SK-N-SH treated with all-trans-retinoic acid at 6 μM for 48 hours (cell line): ENCODE results near the gene RLN3.

Experiments used
- ATAC-seq: fragments of 200-7000 bp; cut with Tn5 transposase; 3 replicates; pipeline ENCODE4 v1.9.1; 2020; ENCODE audit warnings: mild to moderate bottlenecking, moderate library complexity
- ARNTL ChIP-seq: fragments of 450-650 bp; formaldehyde crosslinking; IDR thresholded peaks from 2 replicates; pipeline ENCODE4 v1.5.0; 2020; ENCODE audit warnings: low read depth, mild to moderate bottlenecking, moderate library complexity, borderline replicate concordance
- BACH2 ChIP-seq: fragments of 250-450 bp; sonication (Bioruptor Pico); IDR thresholded peaks from 2 replicates; pipeline ENCODE4 v1.9.0; 2021; ENCODE audit warnings: mild to moderate bottlenecking, borderline replicate concordance
- CREB5 ChIP-seq: fragments of 250-450 bp; sonication (Bioruptor Pico); IDR thresholded peaks from 2 replicates; pipeline ENCODE4 v1.5.1; 2020; ENCODE audit warnings: low read depth, mild to moderate bottlenecking, moderate library complexity
- CSDC2 ChIP-seq: fragments of 250-450 bp; sonication (Bioruptor Pico); IDR thresholded peaks from 2 replicates; pipeline ENCODE4 v1.5.0; 2020; ENCODE audit warnings: mild to moderate bottlenecking, moderate library complexity
- CSRNP3 ChIP-seq: fragments of 250-450 bp; sonication (Bioruptor Pico); IDR thresholded peaks from 2 replicates; pipeline ENCODE4 v1.5.1; 2021; ENCODE audit warnings: mild to moderate bottlenecking, moderate library complexity
- GLIS3 ChIP-seq: fragments of 250-450 bp; sonication (Bioruptor Pico); IDR thresholded peaks from 2 replicates; pipeline ENCODE4 v1.5.0; 2020; ENCODE audit warnings: mild to moderate bottlenecking, moderate library complexity
- ISL1 ChIP-seq: fragments of 250-450 bp; sonication (Bioruptor Pico); IDR thresholded peaks from 2 replicates; pipeline ENCODE4 v2.1.2; 2022; ENCODE audit warnings: mild to moderate bottlenecking, moderate library complexity
- OSR1 ChIP-seq: fragments of 250-450 bp; sonication (Bioruptor Pico); IDR thresholded peaks from 2 replicates; pipeline ENCODE4 v1.8.0; 2022; ENCODE audit warnings: moderate library complexity, mild to moderate bottlenecking, inconsistent platforms
- PATZ1 ChIP-seq: fragments of 250-450 bp; sonication (Bioruptor Pico); IDR thresholded peaks from 2 replicates; pipeline ENCODE4 v1.8.0; 2020; ENCODE audit warnings: mild to moderate bottlenecking, moderate library complexity, borderline replicate concordance
- POU6F1 ChIP-seq: fragments of 250-450 bp; sonication (Bioruptor Pico); IDR thresholded peaks from 2 replicates; pipeline ENCODE4 v1.8.0; 2021; ENCODE audit warnings: low read depth, mild to moderate bottlenecking, moderate library complexity, borderline replicate concordance
- PPARA ChIP-seq: fragments of 250-450 bp; sonication (Bioruptor Pico); IDR thresholded peaks from 2 replicates; pipeline ENCODE4 v1.5.0; 2020; ENCODE audit warnings: mild to moderate bottlenecking, borderline replicate concordance
- RARB ChIP-seq: fragments of 250-450 bp; sonication (Bioruptor Pico); IDR thresholded peaks from 2 replicates; pipeline ENCODE4 v1.8.0; 2021; ENCODE audit warnings: mild to moderate bottlenecking, moderate library complexity
- TCF4 ChIP-seq: fragments of 250-450 bp; sonication (Bioruptor Pico); IDR thresholded peaks from 2 replicates; pipeline ENCODE4 v1.8.0; 2021; ENCODE audit warnings: mild to moderate bottlenecking, moderate library complexity, borderline replicate concordance
- ZC3H10 ChIP-seq: fragments of 250-450 bp; sonication (Bioruptor Pico); IDR thresholded peaks from 2 replicates; pipeline ENCODE4 v1.5.1; 2021; ENCODE audit warnings: mild to moderate bottlenecking, moderate library complexity
- ZFP3 ChIP-seq: fragments of 250-450 bp; sonication (Bioruptor Pico); IDR thresholded peaks from 2 replicates; pipeline ENCODE4 v1.5.0; 2020; ENCODE audit warnings: mild to moderate bottlenecking, moderate library complexity
- ZNF565 ChIP-seq: fragments of 450-650 bp; formaldehyde crosslinking; conservative IDR thresholded peaks from 2 replicates; pipeline ENCODE4 v1.5.0; 2020; ENCODE audit warnings: low read depth, mild to moderate bottlenecking, moderate library complexity
- ZNF70 ChIP-seq: fragments of 450-650 bp; formaldehyde crosslinking; IDR thresholded peaks from 2 replicates; pipeline ENCODE4 v1.5.0; 2020; ENCODE audit warnings: mild to moderate bottlenecking, moderate library complexity
- ZNF8 ChIP-seq: fragments of 450-650 bp; formaldehyde crosslinking; IDR thresholded peaks from 2 replicates; pipeline ENCODE4 v1.5.0; 2020; ENCODE audit warnings: mild to moderate bottlenecking, moderate library complexity

RLN3 gene

GRCh38 chr19:14059093-14059480 is 31.1 kb downstream of the RLN3 start:
- TF ChIP-seq BACH2 (CRISPR knock-in tag) = no peak
- peak; percentile 24; the same call in 1 of the 3 replicates for ATAC-seq

GRCh38 chr19:14059652-14060155 is 31.8 kb downstream of the RLN3 start:
- TF ChIP-seq ZNF565 = no peak
- TF ChIP-seq TCF4 (CRISPR knock-in tag) = no peak

GRCh38 chr19:14061081-14061749 is 33.3 kb downstream of the RLN3 start:
- TF ChIP-seq CSDC2 (CRISPR knock-in tag) (no peak), PATZ1 (CRISPR knock-in tag) (no peak), OSR1 (CRISPR knock-in tag) (no peak), ISL1 (CRISPR knock-in tag) (no peak), RARB (no peak), ZC3H10 (CRISPR knock-in tag) (no peak), ZNF565 (no peak), POU6F1 (CRISPR knock-in tag) (no peak), GLIS3 (CRISPR knock-in tag) (no peak), CREB5 (CRISPR knock-in tag) (no peak), ZNF8 (CRISPR knock-in tag) (no peak), ZFP3 (CRISPR knock-in tag) (no peak), BACH2 (CRISPR knock-in tag) (no peak)
- ATAC-seq = no peak

More at GRCh38 chr19:14059652-14060155, 31.8 kb downstream of the RLN3 start:
- ATAC-seq = no peak

- no peak for ATAC-seq
Measured at GRCh38 chr19:14061751-14062557, 34.0 kb downstream of the RLN3 start, which contains the start of gene PALM3. TSS of gene PALM3 (minus strand) at chr19:14062076. CDS start at chr19:14061980, 96 bp downstream.

GRCh38 chr19:14062558-14062855 is 34.6 kb downstream of the RLN3 start:
- no peak for TF ChIP-seq POU6F1 (CRISPR knock-in tag)
- ATAC-seq = no peak

More at GRCh38 chr19:14061751-14062557, 34.0 kb downstream of the RLN3 start, which contains the start of gene PALM3:
- TF ChIP-seq PPARA (no peak), CSRNP3 (CRISPR knock-in tag) (no peak), ISL1 (CRISPR knock-in tag) (no peak), ZNF70 (CRISPR knock-in tag) (no peak), OSR1 (CRISPR knock-in tag) (no peak), ARNTL (CRISPR knock-in tag) (no peak), BACH2 (CRISPR knock-in tag) (no peak)
- TF ChIP-seq, all 23 proteins: peak for 0
